Sigmoid colon (tissue), 3 donors: ENCODE data around the gene TSPO2.
A peak's percentile ranks its signal among the peaks of the same experiment; 100 is the strongest.

Source experiments
- POLR2A ChIP-seq, 2 donors: fragments of 450-650 bp; IDR thresholded peaks; one replicate each; pipeline ENCODE4 v1.6.1; 2016; ENCODE audit warnings: antibody characterized with exemption in 2 of 2, mild to moderate bottlenecking in 2 of 2, moderate library complexity in 2 of 2
- TF ChIP-seq, protein P1 (sequence below), 4 experiments: fragments of 450-650 bp in 3 of 4; fragments of 200-600 bp in 1 of 4; IDR thresholded peaks; one replicate each; pipeline ENCODE4 v1.5.1; 2016 to 2019; ENCODE audit warnings: antibody characterized with exemption in 4 of 4, mild to moderate bottlenecking in 3 of 4, moderate library complexity in 2 of 4

DNA sequence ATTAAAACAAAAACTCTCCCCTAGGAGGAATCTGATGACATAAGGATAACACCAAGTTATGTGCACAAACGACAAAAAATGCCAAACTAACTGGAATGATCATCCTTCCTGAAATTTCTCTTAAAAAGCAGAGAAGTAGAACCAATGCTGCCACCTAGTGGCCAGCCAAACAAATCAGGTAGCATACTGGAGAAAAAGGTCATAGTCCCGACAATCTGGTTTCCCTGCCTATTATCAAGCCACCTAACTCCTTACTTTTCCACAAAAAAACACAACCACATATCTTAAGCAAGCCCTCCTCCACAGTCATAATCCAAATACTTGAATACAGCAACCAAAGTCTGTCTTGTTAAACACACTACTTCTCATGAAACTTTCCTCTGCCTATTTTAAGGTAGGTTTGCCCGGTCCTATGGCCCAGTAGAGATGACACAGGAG, 24.6 kb downstream of the TSPO2 start:
- TF ChIP-seq, protein P1, sequence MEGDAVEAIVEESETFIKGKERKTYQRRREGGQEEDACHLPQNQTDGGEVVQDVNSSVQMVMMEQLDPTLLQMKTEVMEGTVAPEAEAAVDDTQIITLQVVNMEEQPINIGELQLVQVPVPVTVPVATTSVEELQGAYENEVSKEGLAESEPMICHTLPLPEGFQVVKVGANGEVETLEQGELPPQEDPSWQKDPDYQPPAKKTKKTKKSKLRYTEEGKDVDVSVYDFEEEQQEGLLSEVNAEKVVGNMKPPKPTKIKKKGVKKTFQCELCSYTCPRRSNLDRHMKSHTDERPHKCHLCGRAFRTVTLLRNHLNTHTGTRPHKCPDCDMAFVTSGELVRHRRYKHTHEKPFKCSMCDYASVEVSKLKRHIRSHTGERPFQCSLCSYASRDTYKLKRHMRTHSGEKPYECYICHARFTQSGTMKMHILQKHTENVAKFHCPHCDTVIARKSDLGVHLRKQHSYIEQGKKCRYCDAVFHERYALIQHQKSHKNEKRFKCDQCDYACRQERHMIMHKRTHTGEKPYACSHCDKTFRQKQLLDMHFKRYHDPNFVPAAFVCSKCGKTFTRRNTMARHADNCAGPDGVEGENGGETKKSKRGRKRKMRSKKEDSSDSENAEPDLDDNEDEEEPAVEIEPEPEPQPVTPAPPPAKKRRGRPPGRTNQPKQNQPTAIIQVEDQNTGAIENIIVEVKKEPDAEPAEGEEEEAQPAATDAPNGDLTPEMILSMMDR (IDR thresholded peaks at IDR 0.05): peak; percentile 65 to 81 (median 72)
- no peak for TF ChIP-seq POLR2A (IDR thresholded peaks at IDR 0.05)
